GM23248 (cell line): Measurements from ENCODE around the gene AKR1C1. TPM values are rescaled to one million over a fixed set of nuclear protein-coding genes. Genes with fewer than 3 reads are reported as not detected.
"Not testable (repeated sequence)": the region's sequence is repeated elsewhere in the genome, so short reads cannot be mapped to it uniquely, and the experiment has no call there.

ENCODE experiments used
- DNase-seq: peaks from one replicate; pipeline ENCODE4 v3.0.0-alpha.2; 2015
- H2AFZ ChIP-seq: fragments of 200-600 bp; sonication (generic); 2 replicates; pipeline ENCODE4 v1.6.1; 2016; ENCODE audit warnings: antibody characterized with exemption
- H3F3A ChIP-seq: fragments of 200-600 bp; sonication (generic); 2 replicates; pipeline ENCODE4 v1.6.1; 2016; ENCODE audit warnings: mild to moderate bottlenecking, antibody characterized with exemption, mixed run types; ENCODE audit not compliant: insufficient read depth
- H3K27ac ChIP-seq: fragments of 200-600 bp; sonication (generic); 2 replicates; pipeline ENCODE4 v1.5.1; 2016; ENCODE audit warnings: mild to moderate bottlenecking
- H3K27me3 ChIP-seq: fragments of 200-600 bp; sonication (generic); replicated peaks from 2 replicates; pipeline ENCODE4 v1.6.1; 2016; ENCODE audit warnings: mild to moderate bottlenecking; ENCODE audit not compliant: insufficient read depth
- H3K36me3 ChIP-seq: fragments of 200-600 bp; sonication (generic); 2 replicates; pipeline ENCODE4 v1.6.1; 2016; ENCODE audit warnings: low read depth, mild to moderate bottlenecking
- H3K4me1 ChIP-seq: fragments of 200-600 bp; sonication (generic); 2 replicates; pipeline ENCODE4 v1.6.1; 2016; ENCODE audit warnings: mild to moderate bottlenecking; ENCODE audit not compliant: insufficient read depth
- H3K4me2 ChIP-seq: fragments of 200-600 bp; sonication (generic); one replicate; pipeline ENCODE4 v1.6.1; 2016; ENCODE audit warnings: mild to moderate bottlenecking; ENCODE audit not compliant: unreplicated experiment
- H3K4me3 ChIP-seq: fragments of 200-600 bp; sonication (generic); 2 replicates; pipeline ENCODE4 v1.5.1; 2016; ENCODE audit warnings: mild to moderate bottlenecking
- H3K79me2 ChIP-seq: fragments of 200-600 bp; sonication (generic); 2 replicates; pipeline ENCODE4 v1.6.1; 2016; ENCODE audit warnings: mild to moderate bottlenecking; ENCODE audit not compliant: insufficient read depth
- H3K9ac ChIP-seq: fragments of 200-600 bp; sonication (generic); 2 replicates; pipeline ENCODE4 v1.6.1; 2016; ENCODE audit warnings: mild to moderate bottlenecking
- H3K9me2 ChIP-seq: fragments of 200-600 bp; sonication (generic); 2 replicates; pipeline ENCODE4 v1.6.1; 2016; ENCODE audit warnings: mixed run types, mild to moderate bottlenecking, moderate library complexity; ENCODE audit not compliant: insufficient read depth
- H3K9me3 ChIP-seq: fragments of 200-600 bp; sonication (generic); one replicate; pipeline ENCODE4 v1.6.1; 2017; ENCODE audit warnings: low read depth
- H4K20me1 ChIP-seq: fragments of 200-600 bp; sonication (generic); 2 replicates; pipeline ENCODE4 v1.6.0; 2016; ENCODE audit not compliant: insufficient read depth
- EZH2 ChIP-seq: fragments of 200-600 bp; sonication (generic); IDR thresholded peaks from 2 replicates; pipeline ENCODE4 v1.6.1; 2018; ENCODE audit warnings: antibody characterized with exemption, mild to moderate bottlenecking; ENCODE audit not compliant: insufficient read depth, poor library complexity, severe bottlenecking
- EZH2phosphoT487 ChIP-seq: fragments of 200-600 bp; sonication (generic); IDR thresholded peaks from 2 replicates; pipeline ENCODE4 v1.6.1; 2018; ENCODE audit warnings: antibody characterized with exemption, moderate library complexity, mild to moderate bottlenecking, low read depth; ENCODE audit not compliant: insufficient read depth
- WGBS, 2 experiments: methylation state at CpG; one replicate each; pipeline ENCODE4 v1.1.6; 2015 to 2017; ENCODE audit warnings: low lambda C conversion rate in 2 of 2, low coverage in 1 of 2; ENCODE audit errors: missing lambda C conversion rate in 2 of 2; 5-methylcytosine and 5-hydroxymethylcytosine counted together
- in situ Hi-C: fragments of 300-500 bp; cut with MboI; formaldehyde crosslinking; loops from 2 replicates; pipeline ENCODE4 v1.15.0; 2020
- polyA plus RNA-seq: library from polyadenylated mRNA; unstranded; fragments of >200 nt; fragmentation: Nextera tagmentation; extraction: Ambion mirVana; gene quantifications from 2 replicates; pipeline ENCODE4 v1.2.1, GENCODE V29; 2016
- small RNA-seq: library from RNA; depleted of rRNA; stranded (forward); fragments of <200 nt; gene quantifications from one replicate; pipeline ENCODE3, GENCODE V24; 2014; ENCODE audit warnings: low read depth, low replicate concordance
- total RNA-seq: library from RNA; depleted of rRNA; stranded (reverse); fragments of >200 nt; shearing (Covaris generic); gene quantifications from 2 replicates; pipeline ENCODE4 v1.2.3, GENCODE V29; 2014; rRNA removed

Gene AKR1C1
- total and polyA plus RNA-seq, 2 experiments from 2014 or later: 39.4 to 44.5 TPM

DNA sequence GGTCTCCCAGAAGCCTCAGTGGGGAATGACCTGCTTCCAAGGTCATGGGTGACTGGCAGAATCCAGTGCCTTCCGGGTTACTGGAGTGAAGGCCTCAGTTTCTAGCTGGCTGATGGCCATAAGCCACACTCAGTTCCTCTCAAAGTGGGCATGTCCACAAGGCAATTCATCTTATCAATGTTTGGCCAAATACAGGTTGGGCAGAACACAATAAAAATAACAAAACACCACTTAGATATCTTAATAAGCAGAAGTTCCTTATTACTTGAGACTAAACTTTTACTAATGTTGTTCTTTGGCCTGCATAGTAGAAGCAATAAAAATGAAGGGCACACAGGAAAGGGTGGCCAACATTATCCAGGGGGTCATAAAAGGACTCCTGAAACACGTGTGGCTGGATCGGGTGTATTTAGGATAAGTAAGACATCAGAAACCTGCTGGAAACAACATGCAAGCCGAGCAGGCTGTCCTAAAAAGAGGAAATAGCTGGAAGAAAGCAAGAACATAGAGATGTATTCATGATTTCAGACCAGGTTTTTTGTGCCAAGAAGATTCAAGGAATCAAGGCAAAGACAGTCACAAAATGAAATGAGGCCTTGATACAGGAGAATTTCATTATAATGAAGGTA is 60.1 kb downstream of the AKR1C1 start:
- H3K4me1 ChIP-seq: peaks cover 29% of the 10 kb centered on the region
- no peak overlapping the region for H2AFZ ChIP-seq
- no peak overlapping the region for H3K27ac ChIP-seq
- no peak for TF ChIP-seq EZH2phosphoT487
- no peak for TF ChIP-seq EZH2
- H3F3A ChIP-seq: peaks cover 7% of the 10 kb centered on the region; the same call in 1 of the 2 replicates
- H4K20me1 ChIP-seq: no peaks in the 10 kb centered on the region
- H3K36me3 ChIP-seq: no peaks in the 10 kb centered on the region
- H3K9me3 ChIP-seq: no peaks in the 10 kb centered on the region
- no peaks in the 10 kb centered on the region for H3K27me3 ChIP-seq
- no peak overlapping the region for H3K4me2 ChIP-seq
- H3K9me2 ChIP-seq: no peaks in the 10 kb centered on the region
- H3K79me2 ChIP-seq: no peaks in the 10 kb centered on the region
- no peak overlapping the region for H3K4me3 ChIP-seq
- H3K9ac ChIP-seq: no peak overlapping the region
- in situ Hi-C loops: loop anchor here (10.0 kb wide), 1 partner anchor 72 kb away; the partner anchor contains the start of gene AKR1C3
- no peak for DNase-seq
- 37 to 42% methylated on average over 4 of the region's 4 CpGs for WGBS, 2 experiments

DNA sequence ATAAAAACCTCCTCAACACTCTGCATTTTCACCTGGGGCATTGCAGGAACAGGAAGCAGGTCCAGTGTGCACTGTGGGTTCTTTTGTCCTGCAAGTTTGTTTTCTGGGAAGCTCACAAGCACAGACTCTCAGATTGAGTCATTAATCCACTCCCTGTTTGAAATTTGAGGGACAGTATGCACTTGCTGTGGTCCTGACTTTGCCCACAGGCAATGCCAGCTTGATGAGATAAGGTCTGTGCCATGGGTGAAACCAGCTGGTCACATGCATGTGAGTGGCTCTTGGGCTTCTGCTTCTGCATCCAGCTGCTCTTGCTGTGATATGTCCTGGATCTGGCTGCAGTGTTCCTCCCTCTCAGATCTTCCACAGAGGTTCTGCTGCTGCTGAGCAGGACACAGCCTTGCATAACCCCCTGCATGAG is 62.3 kb downstream of the AKR1C1 start:
- not testable (repeated sequence) for H3K9me2 ChIP-seq, H4K20me1 ChIP-seq, H3K27me3 ChIP-seq, H3K27ac ChIP-seq, H3K79me2 ChIP-seq, H3K36me3 ChIP-seq, H2AFZ ChIP-seq, H3F3A ChIP-seq, H3K4me3 ChIP-seq, H3K4me2 ChIP-seq, H3K9ac ChIP-seq, H3K4me1 ChIP-seq, H3K9me3 ChIP-seq
- in situ Hi-C loops: loop anchor here (10.0 kb wide), 1 partner anchor 69 kb away; the partner anchor contains the start of gene AKR1C3
- peak; percentile 40 for DNase-seq

DNA sequence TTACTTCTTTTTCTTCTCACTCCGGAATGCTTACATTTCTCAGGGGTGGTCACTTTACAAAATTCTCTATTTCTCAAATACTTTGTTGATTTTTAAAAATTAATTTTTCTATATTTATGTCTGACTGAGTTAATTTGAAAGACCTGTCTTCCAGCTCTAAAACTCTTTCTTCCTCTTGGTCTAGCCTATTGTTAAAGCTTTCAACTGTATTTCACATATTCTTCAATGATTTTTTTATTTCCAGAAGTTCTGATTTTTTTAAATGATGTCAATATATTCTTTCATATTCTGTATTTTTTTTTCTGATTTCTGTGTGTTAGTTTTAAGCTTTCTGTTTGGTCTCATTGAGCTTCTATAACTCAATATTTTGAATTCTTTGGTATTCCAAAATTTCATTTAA is 67.8 kb downstream of the AKR1C1 start:
- H3K79me2 ChIP-seq: no peaks in the 10 kb centered on the region
- no peak for DNase-seq
- H3K4me3 ChIP-seq: no peak overlapping the region
- no peaks in the 10 kb centered on the region for H3K27me3 ChIP-seq
- H3K4me2 ChIP-seq: no peak overlapping the region
- H3F3A ChIP-seq: peaks cover 12% of the 10 kb centered on the region
- TF ChIP-seq EZH2 (no peak), EZH2phosphoT487 (no peak)
- H3K27ac ChIP-seq: no peak overlapping the region
- no peaks in the 10 kb centered on the region for H3K36me3 ChIP-seq
- in situ Hi-C loops: no loop called here
- H3K4me1 ChIP-seq: peaks cover 11% of the 10 kb centered on the region; the same call in 1 of the 2 replicates
- H3K9me2 ChIP-seq: no peaks in the 10 kb centered on the region
- no peaks in the 10 kb centered on the region for H3K9me3 ChIP-seq
- no peak overlapping the region for H3K9ac ChIP-seq
- no peak overlapping the region for H2AFZ ChIP-seq
- WGBS, 2 experiments: 41 to 45% methylated on average over 1 of the region's 1 CpG
- no peaks in the 10 kb centered on the region for H4K20me1 ChIP-seq

DNA sequence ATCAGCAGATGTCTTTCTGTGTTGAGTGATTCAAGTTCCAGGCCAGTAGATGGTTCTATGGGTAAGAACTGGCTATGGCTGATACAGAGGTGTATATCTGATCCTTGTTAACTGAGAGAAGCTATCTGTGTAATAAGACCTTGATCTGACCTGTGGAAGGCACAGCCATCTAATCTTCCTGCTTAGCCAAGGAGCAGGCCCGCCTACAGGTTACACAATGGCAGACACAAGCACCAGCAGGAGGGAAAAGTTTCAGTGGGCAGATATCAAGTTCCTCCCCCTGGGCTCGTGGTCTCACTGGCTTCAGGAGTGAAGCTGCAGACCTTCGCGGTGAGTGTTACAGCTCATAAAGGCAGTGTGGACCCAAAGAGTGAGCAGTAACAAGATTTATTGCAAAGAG is 68.4 kb downstream of the AKR1C1 start:
- H4K20me1 ChIP-seq, H3K9ac ChIP-seq, H3K4me2 ChIP-seq, H3K27ac ChIP-seq, H3K4me3 ChIP-seq, H3K79me2 ChIP-seq, in situ Hi-C loops, H3K9me2 ChIP-seq, H3K36me3 ChIP-seq, H2AFZ ChIP-seq, DNase-seq, H3K27me3 ChIP-seq, H3K9me3 ChIP-seq: not testable (repeated sequence)
- Histone ChIP-seq H3K4me1 (peaks cover 11% of the 10 kb centered on the region; the same call in 1 of the 2 replicates), H3F3A (peaks cover 12% of the 10 kb centered on the region)
- WGBS, 2 experiments: 73 to 74% methylated on average over 4 of the region's 4 CpGs

DNA sequence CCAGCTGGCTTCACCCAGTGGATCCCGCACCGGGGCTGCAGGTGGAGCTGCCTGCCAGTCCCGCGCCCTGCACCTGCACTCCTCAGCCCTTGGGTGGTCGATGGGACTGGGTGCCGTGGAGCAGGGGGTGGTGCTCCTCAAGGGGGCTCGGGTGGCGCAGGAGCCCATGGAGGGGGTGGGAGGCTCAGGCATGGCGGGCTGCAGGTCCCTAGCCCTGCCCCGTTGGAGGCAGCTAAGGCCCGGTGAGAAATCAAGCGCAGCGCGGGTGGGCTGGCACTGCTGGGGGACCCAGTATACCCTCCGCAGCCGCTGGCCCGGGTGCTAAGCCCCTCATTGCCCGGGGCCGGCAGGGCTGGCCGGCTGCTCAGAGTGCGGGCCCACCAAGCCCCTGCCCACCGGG is 69.2 kb downstream of the AKR1C1 start:
- H3K9me2 ChIP-seq, H4K20me1 ChIP-seq, H3K9ac ChIP-seq, H3K79me2 ChIP-seq, in situ Hi-C loops, H3K27ac ChIP-seq, H3K36me3 ChIP-seq, H3K4me3 ChIP-seq, DNase-seq, H2AFZ ChIP-seq, H3K9me3 ChIP-seq, H3K4me2 ChIP-seq, H3K27me3 ChIP-seq: not testable (repeated sequence)
- Histone ChIP-seq H3K4me1 (peaks cover 11% of the 10 kb centered on the region; the same call in 1 of the 2 replicates), H3F3A (peaks cover 12% of the 10 kb centered on the region)
- WGBS, 2 experiments: 84 to 86% methylated on average over 11 to 22 of the region's 22 CpGs

Small RNA genes lying within 50 kb of the gene (small RNA-seq; reads per million reads assigned to genes)
- gene RF00096: not detected

Other genes with a start within 250 kb of the AKR1C1 start
- gene AKR1E2, start 137.2 kb upstream of the AKR1C1 start, total RNA-seq: 14.3 and 16.0 TPM in 2 replicates
- gene AKR1E2, start 137.2 kb upstream of the AKR1C1 start, polyA plus RNA-seq: 5.1 and 5.2 TPM in 2 replicates
- gene AKR1C2, start 40.4 kb downstream of the AKR1C1 start, total RNA-seq: 9.6 and 13.7 TPM in 2 replicates
- 19.8 and 20.9 TPM in 2 replicates for gene AKR1C2, start 40.4 kb downstream of the AKR1C1 start, polyA plus RNA-seq
- 23.2 and 36.2 TPM in 2 replicates for gene AKR1C3, start 131.0 kb downstream of the AKR1C1 start, total RNA-seq
- 44.7 and 51.8 TPM in 2 replicates for gene AKR1C3, start 131.0 kb downstream of the AKR1C1 start, polyA plus RNA-seq
- not detected in 2 replicates for gene AKR1C8, start 221.7 kb downstream of the AKR1C1 start, total RNA-seq
- not detected in 2 replicates for gene AKR1C8, start 221.7 kb downstream of the AKR1C1 start, polyA plus RNA-seq
- not detected in 2 replicates for gene AKR1C4, start 233.4 kb downstream of the AKR1C1 start, total RNA-seq
- not detected in 2 replicates for gene AKR1C4, start 233.4 kb downstream of the AKR1C1 start, polyA plus RNA-seq